CD4-positive, CD25-positive, alpha-beta regulatory T cell (primary cell): ENCODE results near the gene DMRT3. TPM values are rescaled to one million over a fixed set of nuclear protein-coding genes. Genes with fewer than 3 reads are reported as not detected.

Source experiments
- ATAC-seq, 2 donors: fragments of 150-1000 bp; cut with Tn5 transposase; one replicate each; pipeline ENCODE4 v1.10.0; 2021; ENCODE audit warnings: low read depth in 2 of 2, moderate number of reproducible peaks in 2 of 2, moderate library complexity in 1 of 2
- DNase-seq, 3 donors: peaks; one replicate each; pipeline versions ENCODE4 v3.0.0 to v3.0.0-alpha.2; 2012 to 2022; ENCODE audit warnings: mixed read lengths in 1 of 3
- H3K27ac ChIP-seq: one replicate; pipeline ENCODE4 v1.7.0; 2013; ENCODE audit warnings: mild to moderate bottlenecking, low read length; ENCODE audit not compliant: insufficient read depth, poor library complexity, severe bottlenecking
- H3K27me3 ChIP-seq: one replicate; pipeline ENCODE4 v1.7.0; 2013; ENCODE audit warnings: low read length; ENCODE audit not compliant: control insufficient read depth, insufficient read depth
- H3K36me3 ChIP-seq: one replicate; pipeline ENCODE4 v1.7.0; 2013; ENCODE audit warnings: mild to moderate bottlenecking, low read length, moderate library complexity; ENCODE audit not compliant: control insufficient read depth, insufficient read depth
- H3K4me1 ChIP-seq: 2 replicates; pipeline ENCODE4 v1.7.0; 2013; ENCODE audit warnings: mild to moderate bottlenecking, low read length; ENCODE audit not compliant: insufficient read depth, control insufficient read depth, poor library complexity, severe bottlenecking
- H3K4me3 ChIP-seq: one replicate; pipeline ENCODE4 v1.7.0; 2013; ENCODE audit warnings: low read depth, mild to moderate bottlenecking, low read length, moderate library complexity
- H3K9me3 ChIP-seq, 2 experiments: 1 replicate in 1 of 2; 2 replicates in 1 of 2; pipeline ENCODE4 v1.7.0; 2013; ENCODE audit warnings: low read length in 2 of 2, mild to moderate bottlenecking in 1 of 2, moderate library complexity in 1 of 2; ENCODE audit not compliant: control insufficient read depth in 2 of 2
- H3K27ac Mint-ChIP-seq, 3 donors: one replicate each; pipeline ENCODE4 v1.8.0; 2020 to 2022; ENCODE audit warnings: mild to moderate bottlenecking in 3 of 3, mixed read lengths in 3 of 3, moderate library complexity in 2 of 3
- H3K27me3 Mint-ChIP-seq: one replicate; pipeline ENCODE4 v1.8.0; 2022; ENCODE audit warnings: mild to moderate bottlenecking, mixed read lengths
- H3K36me3 Mint-ChIP-seq: one replicate; pipeline ENCODE4 v1.8.0; 2020; ENCODE audit warnings: mixed read lengths
- H3K4me1 Mint-ChIP-seq, 4 donors: one replicate each; pipeline ENCODE4 v1.8.0; 2020 to 2022; ENCODE audit warnings: mixed read lengths in 4 of 4, mild to moderate bottlenecking in 1 of 4
- H3K4me3 Mint-ChIP-seq, 4 donors: one replicate each; pipeline ENCODE4 v1.8.0; 2020 to 2022; ENCODE audit warnings: mild to moderate bottlenecking in 4 of 4, mixed read lengths in 4 of 4, moderate library complexity in 3 of 4
- H3K9me3 Mint-ChIP-seq, 7 donors: one replicate each; pipeline ENCODE4 v1.8.0; 2020 to 2022; ENCODE audit warnings: mixed read lengths in 7 of 7, mild to moderate bottlenecking in 3 of 7, moderate library complexity in 2 of 7
- polyA plus RNA-seq, 4 donors: library from polyadenylated mRNA; unstranded; fragments of 300-500 nt; fragmentation: Illumina TruSeq; gene quantifications; one replicate each; pipeline ENCODE4 v1.2.3, GENCODE V29; 2021
- total RNA-seq: library from RNA; stranded (reverse); gene quantifications from one replicate; pipeline ENCODE4 v1.2.3, GENCODE V29; 2022

DMRT3 gene
- total RNA-seq (not detected), polyA plus RNA-seq (not detected)

- no peaks in the 10 kb centered on the region for H3K36me3 Mint-ChIP-seq
- H3K27ac Mint-ChIP-seq = peak within 1 kb of the TSS in 1 of 3 donors; percentile 52
- H3K4me1 ChIP-seq = peaks cover 12% of the 10 kb centered on the region
- H3K36me3 ChIP-seq = no peaks in the 10 kb centered on the region
- peak within 1 kb of the TSS in 1 of 4 donors; percentile 13 for H3K4me3 Mint-ChIP-seq
- H3K9me3 ChIP-seq = peaks cover 0 to 6% of the 10 kb centered on the region in 2 experiments
- no peak within 1 kb of the TSS for H3K4me3 ChIP-seq
- ATAC-seq = no peak
- no peak for DNase-seq
- peaks cover 84% of the 10 kb centered on the region for H3K27me3 Mint-ChIP-seq
- H3K27ac ChIP-seq = no peak within 1 kb of the TSS
- H3K27me3 ChIP-seq = peaks cover 53% of the 10 kb centered on the region
- H3K9me3 Mint-ChIP-seq = peaks cover 0 to 1% (median 0%) of the 10 kb centered on the region in 7 donors
- peaks cover 5 to 25% (median 7%) of the 10 kb centered on the region in 4 donors for H3K4me1 Mint-ChIP-seq
Measured at GRCh38 chr9:976258-976942, at the start of gene DMRT3. Gene DMRT3 (plus strand): TSS chr9:976655. CDS start chr9:977002, 347 bp downstream.

GRCh38 chr9:926976-927375 lies 49.5 kb upstream of the DMRT3 start:
- H3K27me3 Mint-ChIP-seq = peaks cover 11% of the 10 kb centered on the region
- H3K9me3 Mint-ChIP-seq = no peaks in the 10 kb centered on the region
- H3K4me1 Mint-ChIP-seq = no peaks in the 10 kb centered on the region
- H3K4me3 Mint-ChIP-seq = no peak overlapping the region
- Histone ChIP-seq H3K27ac (no peak overlapping the region), H3K9me3 (no peaks in the 10 kb centered on the region), H3K36me3 (no peaks in the 10 kb centered on the region), H3K4me3 (no peak overlapping the region), H3K4me1 (no peaks in the 10 kb centered on the region), H3K27me3 (peaks cover 2% of the 10 kb centered on the region)
- H3K27ac Mint-ChIP-seq = no peak overlapping the region
- H3K36me3 Mint-ChIP-seq = no peaks in the 10 kb centered on the region
- DNase-seq = no peak
- ATAC-seq = no peak

GRCh38 chr9:928363-929042 lies 48.0 kb upstream of the DMRT3 start:
- Histone ChIP-seq H3K4me1 (no peaks in the 10 kb centered on the region), H3K27ac (no peak overlapping the region), H3K27me3 (peaks cover under 1% of the 10 kb centered on the region), H3K4me3 (no peak overlapping the region), H3K9me3 (no peaks in the 10 kb centered on the region), H3K36me3 (no peaks in the 10 kb centered on the region)
- Mint-ChIP-seq H3K9me3 (no peaks in the 10 kb centered on the region), H3K27me3 (peaks cover 15% of the 10 kb centered on the region), H3K4me3 (no peak overlapping the region), H3K27ac (no peak overlapping the region), H3K4me1 (no peaks in the 10 kb centered on the region), H3K36me3 (no peaks in the 10 kb centered on the region)
- no peak for ATAC-seq
- DNase-seq = peak in 1 of 3 donors; percentile 27

GRCh38 chr9:929719-930118 lies 46.7 kb upstream of the DMRT3 start:
- ATAC-seq (no peak), DNase-seq (no peak)
- Mint-ChIP-seq H3K4me1 (no peaks in the 10 kb centered on the region), H3K27me3 (peaks cover 12% of the 10 kb centered on the region), H3K36me3 (no peaks in the 10 kb centered on the region), H3K9me3 (no peaks in the 10 kb centered on the region), H3K4me3 (no peak overlapping the region), H3K27ac (no peak overlapping the region)
- no peaks in the 10 kb centered on the region for H3K27me3 ChIP-seq
- H3K4me1 ChIP-seq = no peaks in the 10 kb centered on the region
- no peaks in the 10 kb centered on the region for H3K36me3 ChIP-seq
- H3K9me3 ChIP-seq = no peaks in the 10 kb centered on the region
- no peak overlapping the region for H3K27ac ChIP-seq
- no peak overlapping the region for H3K4me3 ChIP-seq

- peaks cover 0 to 2% (median 0%) of the 10 kb centered on the region in 7 donors for H3K9me3 Mint-ChIP-seq
- Histone ChIP-seq H3K4me1 (no peaks in the 10 kb centered on the region), H3K27ac (no peak overlapping the region), H3K27me3 (no peaks in the 10 kb centered on the region), H3K4me3 (no peak overlapping the region), H3K36me3 (no peaks in the 10 kb centered on the region), H3K9me3 (peaks cover 0 to 3% of the 10 kb centered on the region in 2 experiments)
- H3K27me3 Mint-ChIP-seq = peaks cover 23% of the 10 kb centered on the region
- H3K4me3 Mint-ChIP-seq = no peak overlapping the region
- no peak overlapping the region for H3K27ac Mint-ChIP-seq
- ATAC-seq (no peak), DNase-seq (no peak)
- no peaks in the 10 kb centered on the region for H3K4me1 Mint-ChIP-seq
- no peaks in the 10 kb centered on the region for H3K36me3 Mint-ChIP-seq
Measured at GRCh38 chr9:933356-933755, 43.1 kb upstream of the DMRT3 start.

GRCh38 chr9:935348-935965 lies 41.0 kb upstream of the DMRT3 start:
- Mint-ChIP-seq H3K4me3 (no peak overlapping the region), H3K4me1 (no peaks in the 10 kb centered on the region), H3K9me3 (peaks cover 0 to 11% (median 5%) of the 10 kb centered on the region in 7 donors), H3K36me3 (peaks cover 4% of the 10 kb centered on the region), H3K27ac (no peak overlapping the region), H3K27me3 (peaks cover 30% of the 10 kb centered on the region)
- Histone ChIP-seq H3K27me3 (no peaks in the 10 kb centered on the region), H3K4me3 (no peak overlapping the region), H3K27ac (no peak overlapping the region), H3K36me3 (no peaks in the 10 kb centered on the region), H3K9me3 (peaks cover 0 to 5% of the 10 kb centered on the region in 2 experiments), H3K4me1 (no peaks in the 10 kb centered on the region)
- ATAC-seq = no peak
- DNase-seq = no peak

GRCh38 chr9:942805-943580 lies 33.5 kb upstream of the DMRT3 start:
- H3K9me3 Mint-ChIP-seq = peaks cover 0 to 11% (median 5%) of the 10 kb centered on the region in 7 donors
- no peaks in the 10 kb centered on the region for H3K4me1 ChIP-seq
- no peaks in the 10 kb centered on the region for H3K4me1 Mint-ChIP-seq
- H3K27ac ChIP-seq = no peak overlapping the region
- H3K36me3 Mint-ChIP-seq = peaks cover 4% of the 10 kb centered on the region
- peaks cover 12% of the 10 kb centered on the region for H3K27me3 ChIP-seq
- H3K4me3 Mint-ChIP-seq = no peak overlapping the region
- H3K27ac Mint-ChIP-seq = no peak overlapping the region
- H3K9me3 ChIP-seq = peaks cover 0 to 3% of the 10 kb centered on the region in 2 experiments
- peaks cover 14% of the 10 kb centered on the region for H3K27me3 Mint-ChIP-seq
- H3K4me3 ChIP-seq = no peak overlapping the region
- H3K36me3 ChIP-seq = no peaks in the 10 kb centered on the region
- DNase-seq (no peak), ATAC-seq (no peak)
